Activated gamma-delta T cell treated with Interleukin-2 at 50 U/mL for 16 hours (primary cell): ENCODE results near the gene AOX1.
A peak's percentile ranks its signal among the peaks of the same experiment; 100 is the strongest.
"Not testable (repeated sequence)": the region's sequence is repeated elsewhere in the genome, so short reads cannot be mapped to it uniquely, and the experiment has no call there.

Experiments
- DNase-seq: peaks from one replicate; pipeline ENCODE4 v3.0.0-alpha.2; 2020

AOX1 gene

DNA sequence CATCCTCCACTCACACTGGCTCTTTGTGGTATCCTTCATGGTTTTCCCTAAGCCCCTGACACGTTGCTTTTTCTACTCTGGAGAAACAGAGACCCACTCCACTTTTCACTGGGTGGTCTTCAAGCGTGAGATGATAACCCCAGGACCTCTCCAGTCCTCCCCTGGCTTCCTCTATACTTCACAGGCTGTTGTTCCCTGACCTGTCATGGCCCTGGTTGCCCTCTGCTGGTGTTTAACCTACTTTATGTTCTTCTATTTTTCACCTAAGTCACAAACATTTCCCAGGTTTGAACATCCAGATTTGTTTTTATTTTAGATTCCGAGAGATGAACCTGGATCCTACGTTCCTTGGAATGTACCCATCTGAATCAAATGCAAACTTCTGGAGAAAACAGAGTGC, 84.5 kb downstream of the AOX1 start:
- DNase-seq, result no peak

DNA sequence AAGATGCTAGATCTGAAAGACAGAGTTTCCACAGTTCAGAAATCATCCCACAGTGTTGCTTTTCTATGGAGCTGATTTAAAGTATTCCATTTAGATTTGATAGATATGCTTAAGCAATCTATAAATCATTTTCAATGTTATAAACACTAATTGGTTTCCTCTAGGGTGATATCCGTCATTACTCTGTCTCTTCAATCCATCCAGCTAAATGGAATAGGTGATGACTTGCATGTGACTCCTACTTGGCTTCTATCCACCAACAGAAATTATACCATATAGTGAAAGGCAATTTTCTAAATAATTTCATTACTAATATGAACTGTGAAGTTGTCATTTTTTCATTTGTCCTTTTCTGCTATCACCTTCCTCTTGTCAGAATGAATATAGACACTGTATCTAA, 84.9 kb downstream of the AOX1 start:
- DNase-seq, result no peak

DNA sequence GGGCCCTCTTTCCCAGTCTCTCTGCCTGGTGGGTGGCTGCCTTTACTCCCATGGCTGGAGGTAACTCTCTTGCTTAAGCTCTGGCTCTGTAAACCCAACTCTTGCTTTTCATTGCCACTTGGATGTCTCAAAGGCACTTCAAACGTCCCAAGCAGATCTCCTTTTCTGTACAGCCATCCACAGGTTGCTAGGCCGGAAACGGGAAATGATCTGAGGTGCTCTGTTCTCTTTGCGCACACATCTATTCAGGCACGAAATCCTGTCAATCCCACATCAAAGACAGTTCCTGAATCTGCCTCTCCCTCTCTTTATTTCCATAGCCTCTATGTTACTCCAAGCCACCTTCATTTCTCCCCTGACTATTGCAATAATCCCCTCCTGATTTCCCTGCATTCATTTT, 87.4 kb downstream of the AOX1 start:
- DNase-seq, result no peak

DNA sequence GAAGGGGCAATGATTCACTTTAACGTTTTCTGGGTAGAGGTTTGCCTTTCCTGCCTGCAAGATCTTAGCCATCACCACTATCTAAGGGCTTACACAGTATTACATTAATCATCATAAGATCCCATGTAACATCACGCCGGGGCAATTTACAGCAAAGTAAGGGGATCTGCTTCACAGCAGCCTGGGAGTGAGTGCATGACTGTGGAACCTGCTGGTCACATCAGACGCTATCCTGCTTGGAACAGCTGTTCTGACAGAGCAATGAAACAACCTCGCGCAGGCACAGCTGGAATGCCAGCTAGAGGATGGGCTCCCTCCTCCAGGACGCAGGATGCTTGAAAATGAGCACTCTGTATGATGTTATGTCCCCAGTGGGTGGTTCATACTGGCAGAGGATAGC, 89.0 kb downstream of the AOX1 start:
- no peak for DNase-seq

DNA sequence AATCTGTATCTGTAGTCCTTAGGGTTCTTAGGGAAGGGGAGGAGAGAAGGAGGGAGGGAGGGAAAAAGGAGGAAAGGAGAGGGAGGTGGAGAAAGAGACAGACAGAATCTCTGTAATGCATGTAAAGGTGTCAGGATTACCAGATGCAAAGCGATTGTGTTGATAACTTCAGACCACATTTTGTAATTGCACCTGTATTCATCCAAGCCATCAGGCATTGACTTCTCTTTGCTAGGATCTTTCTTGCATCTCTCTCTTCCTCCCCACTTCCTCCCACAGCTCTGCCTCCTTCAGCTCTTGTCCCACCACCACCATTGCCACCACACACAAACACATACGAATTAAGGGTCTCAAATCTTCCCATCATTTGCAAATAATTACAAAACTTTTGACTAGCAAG, 91.4 kb downstream of the AOX1 start:
- no peak for DNase-seq

DNA sequence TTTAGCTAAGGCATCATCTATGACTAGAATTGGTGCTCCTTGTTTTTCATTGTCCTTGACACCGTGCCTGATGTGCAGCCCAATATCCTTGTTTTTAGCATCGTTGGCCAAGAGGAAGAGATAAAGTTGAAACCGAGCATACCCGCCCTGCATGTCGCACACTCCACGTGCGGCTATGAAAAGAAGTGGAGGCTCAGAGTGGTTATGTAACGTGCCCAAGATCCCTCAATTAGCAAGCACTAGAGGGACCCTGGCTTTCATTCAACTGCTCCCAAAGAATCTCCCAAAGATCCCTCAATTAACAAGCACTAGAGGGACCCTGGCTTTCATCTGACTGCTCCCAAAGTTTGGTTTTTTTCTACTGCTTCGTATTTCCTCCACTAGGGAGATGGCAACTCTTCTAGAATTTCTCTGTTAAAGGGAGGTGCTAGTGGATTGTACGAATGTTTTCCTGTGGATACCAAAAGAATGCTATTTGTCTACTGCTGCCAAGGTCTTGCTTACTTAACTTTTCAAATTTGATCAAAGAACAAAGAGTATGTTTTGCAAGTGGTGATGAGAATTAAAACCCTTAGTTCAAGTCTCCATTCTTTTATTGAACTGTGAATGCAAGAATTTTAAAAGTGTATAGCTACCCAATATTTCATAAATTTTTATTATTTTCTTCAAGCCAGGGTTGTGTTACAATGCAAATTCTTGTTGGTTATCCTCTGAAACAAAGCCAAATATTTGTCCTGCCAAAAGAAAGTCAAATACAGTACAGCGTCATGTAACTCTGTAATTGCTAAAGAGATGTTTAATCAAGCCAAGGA, 92.1 kb downstream of the AOX1 start:
- no peak for DNase-seq

DNA sequence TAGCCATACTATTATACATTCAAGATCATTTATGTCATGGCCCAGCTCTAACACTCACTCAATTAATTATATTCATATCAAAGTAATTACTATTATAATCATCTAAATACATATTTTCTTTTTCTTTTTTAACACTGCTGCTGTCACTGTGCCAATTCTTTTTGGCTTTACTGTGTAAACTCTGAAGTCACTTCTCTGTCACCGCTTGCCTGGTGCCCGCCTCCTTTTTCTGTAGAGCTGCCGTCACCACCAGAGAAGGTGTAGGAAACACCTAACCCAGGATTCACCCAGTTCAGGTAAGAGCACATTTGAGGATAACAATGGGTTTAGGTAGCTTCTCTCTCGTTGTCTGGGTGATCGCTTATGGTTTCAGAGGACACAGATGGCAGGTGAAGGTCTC, 93.3 kb downstream of the AOX1 start:
- DNase-seq, result no peak

DNA sequence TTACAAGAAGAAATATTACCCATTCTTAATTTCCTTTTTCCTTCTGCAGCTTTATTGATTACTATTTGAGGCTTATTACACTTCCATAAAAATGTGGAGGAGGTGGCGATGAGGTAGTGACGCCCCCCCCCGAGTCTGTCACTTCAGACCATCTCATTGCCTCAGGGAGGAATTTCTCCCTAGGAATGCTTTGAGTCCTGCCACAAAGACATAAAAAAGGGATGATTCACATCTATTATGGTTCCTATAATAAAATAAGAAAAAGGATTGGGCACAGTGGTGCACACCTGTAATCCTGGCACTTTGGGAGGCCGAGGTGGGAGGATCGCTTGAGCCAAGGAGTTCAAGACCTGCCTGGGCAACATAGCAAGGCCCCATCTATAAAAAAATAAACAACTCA, 93.7 kb downstream of the AOX1 start:
- DNase-seq, result no peak

DNA sequence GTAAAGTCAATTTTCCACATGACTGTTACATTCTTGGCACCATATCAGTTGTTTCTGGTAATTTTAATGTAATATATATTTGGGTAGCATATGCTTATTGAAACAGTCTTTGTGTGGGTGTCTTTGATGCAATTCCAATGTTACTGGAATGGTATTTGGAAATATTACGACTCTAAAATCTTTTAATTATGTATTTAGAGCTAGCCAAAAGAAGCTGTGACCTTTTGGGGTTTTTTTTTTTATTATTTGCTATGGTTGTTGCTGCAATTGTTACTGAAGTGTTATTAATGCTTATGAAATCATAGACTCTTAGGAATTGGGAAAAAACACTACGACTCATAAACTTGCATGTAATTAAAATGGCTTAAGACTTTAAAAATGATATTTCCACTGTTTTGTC, 95.9 kb downstream of the AOX1 start:
- DNase-seq, result no peak

DNA sequence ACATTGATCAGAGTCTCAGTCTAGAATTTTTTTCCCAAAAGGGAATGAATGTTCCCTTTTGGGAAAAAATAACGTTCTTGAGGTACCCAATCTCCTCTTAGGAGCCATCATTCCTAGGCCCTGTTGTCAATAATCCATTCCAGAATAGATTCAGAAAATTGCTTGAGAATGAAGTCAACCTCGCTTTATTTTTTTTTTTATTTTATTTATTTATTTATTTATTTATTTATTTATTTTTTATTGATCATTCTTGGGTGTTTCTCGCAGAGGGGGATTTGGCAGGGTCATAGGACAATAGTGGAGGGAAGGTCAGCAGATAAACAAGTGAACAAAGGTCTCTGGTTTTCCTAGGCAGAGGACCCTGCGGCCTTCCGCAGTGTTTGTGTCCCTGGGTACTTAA, 96.6 kb downstream of the AOX1 start:
- not testable (repeated sequence) for DNase-seq

DNA sequence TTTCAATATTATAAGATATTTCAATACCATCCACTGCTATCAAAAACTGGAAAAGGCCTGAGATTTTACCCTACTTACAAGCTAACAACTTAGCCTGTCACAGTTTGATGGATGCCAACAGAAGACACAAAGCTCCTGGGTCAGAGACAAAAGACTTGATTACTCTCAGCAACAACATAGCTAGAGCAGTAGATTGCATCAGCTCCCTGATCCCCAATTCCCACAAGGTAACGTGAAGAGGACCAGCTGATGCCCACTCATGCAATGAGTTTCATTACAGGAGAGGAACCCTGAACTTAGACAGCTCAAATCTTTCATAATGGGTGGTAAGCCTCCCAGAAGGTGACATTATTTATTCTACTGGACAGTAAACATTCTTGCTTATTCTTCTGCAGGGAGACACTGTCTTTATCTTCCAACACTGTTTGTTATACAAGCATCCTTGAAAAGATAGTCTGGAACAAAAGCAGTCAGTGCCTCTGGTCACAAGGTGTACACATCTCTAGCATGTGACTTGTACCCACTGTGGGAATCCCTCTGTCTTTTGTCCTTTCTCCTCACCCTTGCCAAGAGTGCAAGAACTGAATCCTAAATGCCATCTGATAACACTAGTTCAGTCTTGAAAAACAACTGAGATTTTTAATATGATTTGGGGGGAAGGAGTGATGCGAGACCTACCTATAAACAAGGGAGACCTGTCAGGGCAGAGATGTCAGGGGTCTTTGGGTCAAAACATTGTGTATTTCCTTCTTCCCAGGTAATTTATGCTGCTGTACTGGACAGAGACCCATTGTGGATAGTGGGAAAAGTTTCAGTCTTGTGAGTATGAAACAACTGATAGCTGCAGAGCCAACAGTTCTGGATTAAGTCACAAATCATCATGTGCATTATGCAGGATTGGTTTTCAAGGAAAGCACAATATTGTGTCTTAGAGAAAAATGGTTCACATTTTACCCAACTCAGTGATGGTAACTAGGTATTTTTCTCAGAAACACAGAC, 102.4 kb downstream of the AOX1 start:
- DNase-seq, result no peak

DNA sequence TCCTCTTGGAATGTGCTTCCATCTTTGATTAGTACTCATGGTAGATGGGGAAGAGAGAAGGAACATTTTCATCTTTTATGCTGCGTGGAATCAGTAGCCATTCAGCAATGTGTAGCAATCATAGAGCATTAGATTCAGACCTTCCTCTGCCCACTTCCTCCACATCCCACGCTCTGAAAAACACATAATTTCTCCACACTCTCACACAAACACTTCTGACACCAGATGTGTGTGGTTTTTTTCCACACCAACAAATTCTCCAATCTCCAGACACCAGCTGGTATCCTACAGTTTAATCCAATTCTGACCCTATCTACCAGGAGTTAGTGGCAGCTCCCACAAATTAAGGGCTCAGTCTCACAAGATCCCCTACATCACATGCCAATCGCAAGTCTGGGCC, 103.3 kb downstream of the AOX1 start:
- DNase-seq, result no peak

DNA sequence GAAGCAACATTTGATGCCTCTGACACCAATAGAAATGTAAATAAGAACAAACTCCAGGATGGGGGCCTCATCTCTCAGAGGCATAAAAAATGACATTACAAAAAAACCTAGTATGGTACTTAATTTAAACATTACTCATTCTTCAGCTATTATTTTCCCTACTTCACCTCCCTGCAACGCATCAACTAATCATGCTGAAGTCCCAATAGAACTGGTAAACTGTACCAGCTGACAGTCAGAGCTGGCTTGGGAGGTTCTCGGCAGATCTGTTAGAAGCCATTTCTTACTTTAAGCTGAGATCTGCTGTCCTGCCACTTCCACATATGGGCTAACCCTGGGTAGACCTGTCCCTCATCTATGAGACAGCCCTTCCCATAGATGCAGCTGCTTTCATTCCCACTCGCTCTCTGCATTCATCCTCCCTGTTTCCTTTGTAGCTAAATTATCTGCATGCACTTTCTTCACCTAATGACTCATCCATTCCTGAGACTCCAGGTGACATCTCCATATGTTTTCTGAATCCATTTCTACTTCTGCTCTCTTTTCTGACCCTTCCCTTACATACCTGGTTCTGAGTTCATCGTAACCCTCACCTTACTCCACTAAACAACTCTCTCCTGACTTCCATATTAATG, 108.1 kb downstream of the AOX1 start:
- no peak for DNase-seq

DNA sequence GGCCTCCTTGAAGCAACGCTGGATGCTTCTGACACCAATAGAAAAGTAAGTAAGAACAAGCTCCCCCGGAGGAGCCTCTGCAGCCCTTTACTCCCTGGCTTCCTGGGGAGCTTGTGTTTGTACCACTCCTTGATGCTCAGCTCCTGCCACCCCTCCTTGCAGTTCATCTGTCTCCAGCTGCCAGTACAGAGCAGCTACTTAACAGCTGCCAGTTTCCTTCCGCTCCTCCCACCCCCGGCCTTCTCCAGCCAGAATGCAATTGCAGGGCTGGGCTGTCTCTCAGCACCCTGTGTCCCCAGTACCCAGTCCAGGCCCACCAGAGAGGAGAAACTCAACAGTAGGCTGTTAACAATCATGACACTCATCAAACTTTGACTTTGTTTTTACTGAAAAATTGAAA, 109.4 kb downstream of the AOX1 start:
- no peak for DNase-seq

DNA sequence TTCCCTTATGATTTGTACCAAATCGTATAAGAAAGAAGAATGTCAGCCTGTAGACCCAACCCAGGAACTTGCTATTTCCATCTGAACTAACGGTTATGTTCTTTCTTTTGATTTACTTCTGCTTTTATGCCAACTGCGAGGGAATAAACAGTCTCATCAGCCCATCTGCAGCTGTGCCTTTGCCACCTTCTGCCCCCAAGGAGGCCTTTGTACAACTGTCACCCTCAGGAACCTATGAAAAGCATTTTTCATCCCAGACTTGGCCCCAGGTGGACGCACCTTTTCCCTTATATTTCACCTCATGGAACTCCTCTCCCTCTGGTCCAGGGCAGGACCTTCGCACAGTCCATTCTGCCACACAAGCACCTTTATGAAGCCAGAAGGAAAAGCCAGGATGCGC, 109.8 kb downstream of the AOX1 start:
- no peak for DNase-seq

DNA sequence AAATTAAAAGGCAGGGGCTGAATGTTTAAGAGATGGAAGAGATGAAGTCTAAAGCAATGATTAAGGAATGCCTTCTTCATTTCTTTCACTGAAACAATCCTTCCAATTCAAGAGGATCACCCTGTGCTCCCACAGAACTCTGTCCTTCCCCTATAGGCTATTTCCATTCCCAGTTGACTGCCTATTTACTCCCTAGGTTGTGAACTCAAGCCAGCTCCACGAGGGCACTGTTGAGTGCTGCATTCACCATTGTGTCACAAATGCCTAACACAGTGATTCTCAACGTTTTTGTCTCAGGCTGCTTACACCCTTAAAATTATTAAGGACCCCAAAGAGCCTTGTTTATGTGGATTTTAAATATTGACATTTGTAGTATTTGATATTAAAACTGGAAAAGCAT, 112.4 kb downstream of the AOX1 start:
- DNase-seq, result no peak

DNA sequence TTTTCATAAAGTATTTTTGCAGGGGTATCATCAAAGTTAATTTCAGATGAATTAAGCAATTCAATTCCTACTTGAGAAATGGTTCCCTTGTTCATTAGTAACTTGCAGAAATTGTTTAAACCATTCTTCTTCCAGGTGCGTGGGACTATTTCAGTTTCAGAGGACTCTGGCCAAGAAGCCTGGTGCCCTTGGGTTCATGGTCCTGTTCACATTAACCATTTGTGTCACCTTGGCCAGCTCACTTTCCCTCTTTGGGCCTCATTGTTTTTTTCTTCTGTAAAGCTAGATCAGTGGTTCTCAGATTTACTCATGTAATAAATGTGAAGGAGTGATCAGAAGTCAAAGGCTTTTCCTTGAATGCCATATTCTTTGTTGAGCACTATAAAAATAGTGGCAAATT, 113.5 kb downstream of the AOX1 start:
- DNase-seq, result no peak

DNA sequence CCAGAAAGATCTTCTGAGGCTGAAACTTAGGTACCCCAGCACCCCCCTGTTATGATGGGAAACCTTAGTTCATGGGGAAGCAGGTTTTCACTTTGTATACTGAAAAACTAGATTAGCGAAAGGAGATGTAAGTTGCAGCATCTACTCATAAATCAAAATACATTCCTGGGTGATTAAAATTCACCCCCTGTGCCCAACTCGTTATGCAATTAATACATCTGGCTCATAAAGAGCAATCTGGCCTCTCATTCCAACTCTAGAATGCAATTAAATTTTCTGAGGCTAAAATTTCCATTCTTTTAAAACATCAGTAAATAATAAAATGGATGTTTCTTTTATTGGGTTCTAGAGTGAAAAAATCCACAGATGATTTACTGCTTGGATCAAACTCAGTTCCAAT, 115.0 kb downstream of the AOX1 start:
- DNase-seq, result no peak

DNA sequence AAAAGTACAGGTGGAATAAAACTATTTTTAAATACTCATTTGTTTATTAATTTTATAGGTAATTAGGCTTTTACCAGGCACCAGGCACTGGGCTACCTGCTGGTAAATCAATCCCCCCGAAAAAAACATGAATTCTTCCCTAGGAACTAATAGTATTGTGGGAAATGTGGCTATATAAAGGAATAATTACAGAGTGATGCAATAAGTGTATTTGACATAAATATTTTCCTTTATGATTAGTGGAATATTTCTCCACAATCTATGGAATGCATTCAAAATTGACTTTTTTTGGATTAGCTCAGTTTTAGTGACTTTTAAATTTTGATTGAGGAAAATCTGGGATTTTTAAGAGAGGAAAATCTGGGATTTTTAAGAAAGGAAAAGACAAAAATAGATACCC, 116.2 kb downstream of the AOX1 start:
- DNase-seq, result no peak

DNA sequence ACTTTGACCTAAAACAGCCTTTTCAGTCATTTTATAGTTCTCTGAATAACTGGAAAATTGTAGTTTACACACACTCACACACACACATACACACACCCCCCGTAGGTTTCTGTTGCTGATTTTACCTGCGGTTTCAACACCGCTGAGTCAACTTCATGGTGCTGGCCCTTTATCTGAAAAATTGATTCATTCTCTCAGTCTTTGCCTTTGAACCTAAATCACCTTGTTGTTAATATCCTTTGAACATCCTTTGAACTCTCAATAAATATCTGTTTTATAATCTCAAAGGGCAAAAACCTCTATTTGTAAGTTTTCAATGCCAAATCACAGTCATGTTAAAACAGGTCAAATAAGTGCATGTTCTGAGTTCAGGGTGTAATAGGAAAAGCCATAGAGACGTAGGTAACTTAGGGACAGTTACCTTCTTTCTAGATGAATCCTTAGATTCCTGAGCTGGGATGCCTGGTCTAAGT, 116.9 kb downstream of the AOX1 start:
- DNase-seq, result peak; percentile 61

DNA sequence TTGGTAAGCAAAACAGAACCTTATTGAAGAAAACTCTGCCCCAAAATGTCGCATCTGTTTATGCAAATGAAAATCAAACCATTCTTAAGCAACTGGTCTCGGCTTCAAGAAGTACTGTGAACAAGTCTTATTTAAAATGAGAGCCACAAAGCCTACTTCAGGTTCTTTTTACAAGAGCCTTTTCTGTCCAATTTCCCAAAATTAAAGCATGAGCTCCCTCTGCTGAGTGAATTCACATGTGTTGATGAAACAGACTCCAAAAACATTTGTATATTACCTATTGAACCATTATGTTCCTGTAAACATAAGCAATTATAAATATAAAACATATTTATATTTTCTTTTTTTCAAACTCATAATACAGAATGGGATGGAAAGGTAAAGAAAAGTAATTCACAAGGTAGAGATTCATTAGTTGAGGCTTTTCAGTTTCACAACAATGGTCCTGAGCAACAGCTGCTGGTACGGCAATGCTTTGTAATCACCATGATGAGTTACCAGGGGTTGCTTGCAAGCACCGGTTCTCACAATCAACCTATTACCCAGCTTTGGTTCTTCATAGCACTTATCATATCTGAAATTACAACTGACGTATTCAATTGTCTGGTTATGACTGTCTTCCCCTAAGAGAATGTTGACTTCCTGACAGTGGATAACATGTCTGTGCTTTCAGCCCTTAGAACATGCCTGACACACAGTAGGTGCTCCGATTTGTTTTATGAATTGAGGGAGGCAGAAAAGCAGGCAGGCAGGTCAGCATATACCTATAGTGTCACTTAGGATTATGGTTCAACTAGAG, 117.5 kb downstream of the AOX1 start:
- no peak for DNase-seq

DNA sequence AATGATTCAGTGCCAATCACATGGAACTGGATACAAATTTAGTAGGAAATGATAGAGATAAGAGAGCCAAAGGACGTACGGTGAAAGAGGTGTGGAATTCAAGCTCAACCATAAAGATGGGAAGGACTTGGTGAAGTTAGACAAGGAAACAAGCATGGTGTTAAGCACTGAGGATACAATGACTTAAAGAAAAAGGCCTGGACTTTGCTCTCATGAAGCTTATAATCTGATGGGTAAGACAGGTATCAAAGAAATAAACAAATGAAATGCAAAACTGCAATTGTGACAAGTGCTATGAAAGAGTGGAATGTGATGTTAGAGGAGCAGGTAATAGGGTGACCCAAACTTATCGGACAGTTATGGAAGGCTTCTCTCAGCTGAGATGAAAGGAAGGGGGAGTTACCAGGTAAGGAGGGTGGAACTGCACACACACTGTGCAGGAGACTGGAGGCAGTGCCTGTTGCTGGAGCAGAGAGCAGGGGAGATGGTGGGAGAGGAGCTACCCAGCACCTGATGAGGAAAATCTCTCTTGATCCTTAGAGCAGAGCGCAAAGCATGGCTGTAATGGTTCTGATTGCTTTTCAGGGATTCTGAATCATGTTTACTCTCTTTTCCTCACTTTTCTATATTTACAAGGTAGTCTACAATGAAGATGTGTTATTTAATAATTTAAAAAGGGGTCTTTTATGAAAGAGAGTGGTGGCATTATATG, 118.3 kb downstream of the AOX1 start:
- DNase-seq, result no peak
